ENCODE measurements around the gene CAMK2B.

- TF ChIP-seq CTCF (conservative IDR thresholded peaks at IDR 0.05; ENCODE audit: low read depth, low read length) (no peak), EZH2 (IDR thresholded peaks at IDR 0.05; ENCODE audit: borderline replicate concordance, low read depth, low read length, poor library complexity, severe bottlenecking) (no peak)
Observed at GRCh38 chr7:44280993-44281721, 44.2 kb downstream of the CAMK2B start.
